ENCODE data around the gene ENTHD1.

Gene ENTHD1

GRCh38 chr22:39697790-39698430, 195.7 kb downstream of the ENTHD1 start:
- Histone ChIP-seq H3K9ac (ENCODE audit: low read depth, low read length) (no peak overlapping the region), H3K27ac (ENCODE audit: low read depth, low read length) (no peak overlapping the region), H3K27me3 (ENCODE audit: insufficient read depth, low read length) (no peaks in the 10 kb centered on the region), H3K9me3 (ENCODE audit: insufficient read depth, low read depth, low read length) (no peaks in the 10 kb centered on the region), H3K36me3 (ENCODE audit: insufficient read depth, low read length) (no peaks in the 10 kb centered on the region), H3K4me1 (ENCODE audit: insufficient read depth, low read length) (no peaks in the 10 kb centered on the region), H3K4me3 (ENCODE audit: low read length) (no peak overlapping the region)
- WGBS = 92% methylated on average over 14 of the region's 14 CpGs

DNA sequence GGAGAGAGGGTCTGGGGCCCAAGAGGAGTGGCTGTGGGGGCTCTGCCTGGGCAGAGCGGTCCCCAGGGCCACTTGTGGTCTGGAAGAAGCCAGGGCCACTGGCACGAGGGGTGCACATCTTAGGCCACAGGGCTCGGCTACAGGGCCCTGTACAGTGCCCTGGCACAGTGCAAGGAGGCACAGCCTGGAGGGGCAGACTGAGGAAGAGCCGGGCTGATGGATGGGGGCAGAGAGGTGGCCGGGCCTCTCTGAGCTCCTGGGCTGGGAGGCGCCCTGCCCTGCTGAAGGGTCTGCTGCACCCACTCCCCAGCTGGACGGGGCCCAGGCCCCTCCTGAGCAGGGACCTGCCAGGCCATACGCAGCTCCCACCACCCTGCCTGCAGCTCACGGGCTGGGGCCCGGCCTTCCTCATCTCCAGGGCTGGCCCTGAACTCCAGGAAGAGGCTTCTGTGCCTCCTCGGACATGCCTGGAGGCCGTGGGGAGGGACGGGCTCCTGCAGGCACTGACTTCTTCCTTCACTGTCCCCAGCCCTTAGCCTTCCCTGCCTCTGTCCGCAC, 199.5 kb downstream of the ENTHD1 start:
- WGBS = 85% methylated on average over 14 of the region's 14 CpGs

More for the DNA sequence above, 199.5 kb downstream of the ENTHD1 start:
- no peak overlapping the region for H3K4me3 ChIP-seq (ENCODE audit: low read length)
- H3K4me1 ChIP-seq (ENCODE audit: insufficient read depth, low read length) = peaks cover 5% of the 10 kb centered on the region; the same call in 1 of the 2 replicates
- no peak overlapping the region for H3K27ac ChIP-seq (ENCODE audit: low read depth, low read length)
- H3K27me3 ChIP-seq (ENCODE audit: insufficient read depth, low read length) = no peaks in the 10 kb centered on the region
- H3K36me3 ChIP-seq (ENCODE audit: insufficient read depth, low read length) = no peaks in the 10 kb centered on the region
- no peaks in the 10 kb centered on the region for H3K9me3 ChIP-seq (ENCODE audit: insufficient read depth, low read depth, low read length)
- no peak overlapping the region for H3K9ac ChIP-seq (ENCODE audit: low read depth, low read length)
